ENCODE data around the gene ARGFX.
"Not testable (repeated sequence)": the region's sequence is repeated elsewhere in the genome, so short reads cannot be mapped to it uniquely, and the experiment has no call there.

Gene ARGFX

DNA sequence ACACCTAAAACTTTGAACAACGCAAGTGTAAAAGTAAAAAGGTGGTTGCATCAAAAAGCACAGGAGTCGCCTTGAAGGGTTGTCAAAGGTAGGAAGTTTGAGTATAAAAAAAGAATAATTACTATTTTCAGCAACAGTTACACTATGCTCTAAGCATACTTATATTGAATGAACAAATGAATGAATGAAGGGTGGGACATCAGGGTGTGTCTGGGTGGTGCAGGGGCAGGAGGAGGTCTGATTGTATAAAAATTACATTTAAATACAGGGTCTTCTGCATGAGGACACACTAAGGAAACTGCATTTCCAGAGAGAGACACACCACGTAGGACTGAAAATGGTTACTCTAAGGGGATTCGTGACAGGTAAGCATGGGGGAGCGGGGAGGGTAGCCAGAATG, at the start of gene ARGFX:
ARGFX (plus strand) TSS at position 301 of the 400 bp plus-strand sequence. CDS start 2,765 bp downstream, outside the sequence.
- DNase-seq (ENCODE audit: low read depth, low spot score) = no peak

- no peak for DNase-seq (ENCODE audit: low read depth, low spot score)
Observed at GRCh38 chr3:121517953-121518655, 49.6 kb upstream of the ARGFX start.

- DNase-seq (ENCODE audit: low read depth, low spot score) = no peak
Observed at GRCh38 chr3:121520510-121520909, 47.2 kb upstream of the ARGFX start.

- no peak for DNase-seq (ENCODE audit: low read depth, low spot score)
Observed at GRCh38 chr3:121529308-121529707, 38.4 kb upstream of the ARGFX start.

GRCh38 chr3:121531269-121531668, 36.5 kb upstream of the ARGFX start:
- no peak for DNase-seq (ENCODE audit: low read depth, low spot score)

GRCh38 chr3:121542924-121543323, 24.8 kb upstream of the ARGFX start:
- DNase-seq (ENCODE audit: low read depth, low spot score) = no peak

- no peak for DNase-seq (ENCODE audit: low read depth, low spot score)
Observed at GRCh38 chr3:121545049-121545573, 22.6 kb upstream of the ARGFX start.

DNA sequence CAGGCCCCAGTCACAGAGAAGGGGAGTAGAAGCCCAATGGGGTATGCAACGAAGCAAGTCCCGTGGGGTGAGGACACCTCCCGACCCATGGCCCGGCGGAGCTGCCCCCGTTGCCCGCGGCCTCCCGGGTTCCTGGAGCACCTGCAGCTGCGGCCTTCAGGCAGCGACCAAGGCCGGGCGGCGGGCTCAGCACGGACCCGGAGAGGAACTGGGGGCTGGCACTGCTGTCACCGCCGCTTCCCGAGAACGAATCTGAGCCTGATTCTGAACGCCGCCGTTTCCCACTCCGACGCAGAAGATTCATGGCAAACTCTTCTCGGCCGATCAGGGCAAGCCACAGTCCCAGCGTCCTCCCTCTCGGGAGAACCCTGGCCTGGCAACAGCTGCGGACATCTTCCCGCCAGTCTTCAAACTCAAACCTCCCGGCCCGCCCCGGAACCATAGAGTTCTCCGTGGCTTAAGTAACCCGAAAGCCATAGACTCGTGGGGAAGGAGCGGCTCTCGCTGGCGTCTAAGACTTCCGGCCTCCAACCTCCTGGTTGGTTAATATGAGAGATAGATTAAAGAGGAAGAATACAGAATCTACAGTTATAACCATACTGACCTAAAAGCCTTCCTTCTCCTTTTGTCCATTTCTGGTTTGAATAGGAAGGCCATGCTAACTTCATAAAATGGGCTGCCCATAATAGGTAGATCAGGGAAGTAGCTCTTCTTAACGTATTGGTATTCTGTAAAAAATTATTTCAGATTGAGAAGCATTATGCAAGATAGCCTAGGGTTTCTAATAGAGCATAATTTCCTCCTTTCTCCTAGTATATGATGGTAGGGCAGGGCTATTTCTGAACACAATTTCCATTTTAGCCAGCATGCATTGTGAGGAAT, 21.9 kb upstream of the ARGFX start, which contains the start of gene POLQ:
POLQ (minus strand) TSS at position 415 of the 882 bp plus-strand sequence; CDS start at position 304, 111 bp downstream.
- peak; percentile 91 for DNase-seq (ENCODE audit: low read depth, low spot score)

- no peak for DNase-seq (ENCODE audit: low read depth, low spot score)
Observed at GRCh38 chr3:121552379-121552778, 15.4 kb upstream of the ARGFX start.

DNA sequence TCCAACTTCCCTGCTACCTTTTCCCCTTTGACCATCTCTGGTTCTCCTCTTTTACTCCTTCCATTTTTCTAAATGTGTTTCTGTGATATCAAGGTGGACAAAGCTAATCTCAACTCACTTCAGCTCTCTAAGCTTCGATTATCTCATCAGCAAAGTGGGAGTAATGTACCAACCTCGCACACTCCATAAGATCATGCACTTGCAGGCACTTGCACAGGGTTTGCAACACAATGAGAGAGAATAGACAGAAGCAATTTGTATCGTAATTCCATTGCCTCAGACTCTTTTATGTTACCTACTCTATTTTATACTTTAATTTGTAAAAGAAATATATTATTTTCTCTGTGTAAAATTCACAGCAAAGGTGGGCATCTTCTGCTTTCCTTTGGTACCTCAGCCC, 15.0 kb upstream of the ARGFX start:
- no peak for DNase-seq (ENCODE audit: low read depth, low spot score)

DNA sequence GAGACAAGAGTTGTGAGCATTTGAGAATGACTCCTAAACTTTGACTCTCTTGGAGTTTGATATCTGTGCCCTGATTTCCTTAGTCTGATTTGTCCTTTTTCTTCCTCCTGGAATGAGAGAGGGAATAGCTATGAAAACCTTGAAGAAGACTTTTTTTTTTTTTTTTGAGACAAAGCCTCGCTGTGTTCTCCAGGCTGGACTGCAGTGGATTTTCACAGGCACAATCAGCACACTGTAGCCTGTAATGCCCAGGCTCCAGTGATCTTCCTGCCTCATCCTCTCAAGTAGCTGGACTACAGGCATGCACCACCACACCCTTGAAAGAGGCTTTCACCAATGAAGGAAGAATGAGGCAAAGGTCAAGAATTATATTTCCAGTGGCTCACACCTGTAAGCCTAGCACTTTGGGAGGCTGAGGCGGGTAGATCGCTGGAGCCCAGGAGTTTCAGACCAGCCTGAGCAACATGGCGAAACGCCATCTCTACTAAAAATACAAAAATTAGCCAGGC, 10.3 kb upstream of the ARGFX start:
- no peak for DNase-seq (ENCODE audit: low read depth, low spot score)

- DNase-seq (ENCODE audit: low read depth, low spot score) = no peak
Observed at GRCh38 chr3:121562148-121562547, 5.6 kb upstream of the ARGFX start.

DNA sequence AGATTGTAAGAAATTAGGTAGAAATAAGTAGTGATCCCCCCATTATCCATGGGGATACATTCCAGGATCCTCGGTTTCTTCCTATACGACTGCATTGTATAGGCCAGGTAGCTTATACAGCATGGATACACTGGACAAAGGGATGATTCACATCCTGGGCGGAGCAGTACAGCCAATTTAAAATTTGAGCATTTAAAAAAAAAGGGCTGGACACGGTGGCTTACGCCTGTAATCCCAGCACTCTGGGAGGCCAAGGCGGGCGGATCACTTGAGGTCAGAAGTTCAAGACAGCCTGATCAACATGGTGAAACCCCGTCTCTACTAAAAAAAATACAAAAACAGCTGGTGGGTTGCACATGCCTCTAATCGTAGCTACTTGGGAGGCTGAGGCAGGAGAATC, 976 bp upstream of the ARGFX start:
- no peak for DNase-seq (ENCODE audit: low read depth, low spot score)

DNA sequence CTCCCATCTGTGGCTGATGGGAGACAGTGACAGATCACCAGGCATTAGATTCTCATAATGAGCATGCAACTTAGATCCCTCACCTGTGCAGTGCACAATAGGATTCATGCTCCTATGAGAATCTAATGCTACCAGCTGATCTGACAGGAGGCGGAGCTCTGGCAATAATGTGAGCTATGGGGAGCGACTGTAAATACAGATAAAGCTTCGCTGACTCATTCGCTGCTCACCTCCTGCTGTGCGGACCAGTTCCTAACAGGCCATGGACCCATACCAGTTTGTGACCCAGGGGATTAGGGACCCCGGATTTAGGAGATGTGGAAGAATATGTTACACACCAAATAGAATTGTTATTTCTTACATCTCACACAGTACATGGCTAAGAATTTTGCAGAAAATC, 6.7 kb downstream of the ARGFX start:
- DNase-seq (ENCODE audit: low read depth, low spot score) = no peak

- no peak for DNase-seq (ENCODE audit: low read depth, low spot score)
Observed at GRCh38 chr3:121581691-121582090, 13.9 kb downstream of the ARGFX start.

DNA sequence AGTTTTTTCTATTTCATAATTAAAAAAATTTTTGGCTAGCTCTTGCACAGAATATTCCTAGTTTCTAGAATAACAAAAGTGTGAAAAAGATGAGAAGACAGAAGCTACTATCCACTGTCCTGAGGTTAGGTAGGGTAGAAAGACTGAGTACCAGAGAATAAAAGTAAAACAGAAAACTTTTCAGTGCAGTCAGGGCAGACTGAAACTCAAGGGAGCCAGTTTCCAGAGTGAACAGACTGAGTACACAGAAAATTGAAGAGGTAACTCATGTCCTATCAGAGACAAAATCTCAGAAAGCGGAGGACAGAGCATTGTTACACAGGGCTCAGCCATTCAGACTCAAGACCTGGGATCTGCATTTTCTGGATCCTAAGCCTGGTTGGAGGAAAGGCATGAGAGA, 16.7 kb downstream of the ARGFX start:
- no peak for DNase-seq (ENCODE audit: low read depth, low spot score)

GRCh38 chr3:121592856-121593702, 25.3 kb downstream of the ARGFX start, which contains the start of gene FBXO40:
Gene FBXO40 (plus strand): TSS chr3:121593379. CDS start chr3:121620576, 27,197 bp downstream.
- DNase-seq (ENCODE audit: low read depth, low spot score) = no peak

DNA sequence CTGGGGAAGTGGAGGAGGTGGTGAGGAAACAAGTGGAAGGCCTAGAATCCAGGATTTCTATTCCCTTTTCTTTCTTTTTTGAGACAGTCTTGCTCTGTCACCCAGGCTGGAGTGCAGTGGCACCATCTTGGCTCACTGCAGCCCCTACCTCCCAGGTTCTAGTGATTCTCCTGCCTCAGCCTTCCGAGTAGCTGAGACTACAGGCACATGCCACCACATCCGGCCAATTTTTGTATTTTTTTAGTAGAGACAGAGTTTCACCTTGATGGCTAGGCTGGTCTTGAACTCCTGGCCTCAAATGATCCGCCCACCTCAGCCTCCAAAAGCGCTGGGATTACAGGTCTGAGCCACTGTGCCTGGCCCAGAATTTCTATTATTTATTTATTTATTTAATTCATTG, 26.1 kb downstream of the ARGFX start:
- DNase-seq (ENCODE audit: low read depth, low spot score) = not testable (repeated sequence)

DNA sequence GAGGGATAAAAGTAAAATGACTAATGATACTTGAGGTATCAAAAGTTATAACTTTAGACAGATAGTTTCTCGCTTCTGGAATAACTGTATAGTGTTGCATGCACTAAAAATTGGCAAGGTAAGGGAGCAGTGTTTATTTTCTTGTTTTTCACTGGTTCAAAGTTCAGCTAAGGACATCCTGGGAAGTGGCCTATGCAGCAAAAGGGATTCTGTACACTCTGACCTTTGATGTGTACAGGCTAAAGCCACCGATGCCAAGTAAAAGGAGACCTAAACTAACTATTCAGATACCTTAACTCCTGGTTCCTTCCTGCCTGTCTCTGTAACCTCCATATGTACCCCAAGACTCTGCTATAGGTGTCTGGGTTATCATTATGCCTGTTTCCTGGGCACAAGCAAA, 27.1 kb downstream of the ARGFX start:
- no peak for DNase-seq (ENCODE audit: low read depth, low spot score)

DNA sequence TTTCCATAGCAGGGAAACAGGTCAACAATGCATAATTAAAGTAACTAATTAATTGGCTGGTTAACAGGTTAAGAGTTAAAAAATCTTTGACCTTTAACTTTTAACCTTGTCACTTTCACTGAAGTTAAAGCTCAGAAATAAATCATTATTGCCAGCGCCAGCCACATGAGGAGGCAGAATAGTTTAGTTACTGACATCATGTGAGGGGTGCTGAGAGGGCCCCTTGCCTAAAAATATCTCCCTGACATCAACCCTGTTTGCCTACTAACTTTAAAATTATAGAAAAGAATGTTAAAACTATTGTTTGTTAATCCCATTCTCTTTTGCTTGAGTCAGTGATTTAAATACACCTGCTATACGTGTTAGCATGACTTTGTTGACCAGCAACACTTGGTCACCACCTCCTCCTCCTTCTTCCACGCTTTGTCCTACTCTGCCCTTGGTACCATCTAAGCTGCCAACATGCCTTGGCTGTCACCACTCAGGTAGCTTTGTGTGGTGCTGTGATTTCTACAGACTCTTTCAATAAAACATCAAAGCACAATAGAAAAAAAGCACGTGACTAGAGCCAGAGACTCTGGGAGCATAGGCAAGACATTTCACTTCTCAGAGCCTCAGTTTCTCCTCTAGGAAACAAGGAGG, 28.1 kb downstream of the ARGFX start:
- no peak for DNase-seq (ENCODE audit: low read depth, low spot score)

GRCh38 chr3:121598564-121598963, 30.8 kb downstream of the ARGFX start:
- DNase-seq (ENCODE audit: low read depth, low spot score) = no peak
